ENCODE data around the gene HSH2D. TPM values are rescaled to one million over a fixed set of nuclear protein-coding genes. Genes with fewer than 3 reads are reported as not detected.
A peak's percentile ranks its signal among the peaks of the same experiment; 100 is the strongest.

HSH2D gene
- total and polyA plus RNA-seq, 9 of the 15 experiments (the other 6 are each of a cell fraction or from before 2014, with no cell fraction given), result 0.03 to 1.1 (median 0.35) TPM; not detected in 1

- TF ChIP-seq BMI1 (IDR thresholded peaks at IDR 0.05; ENCODE audit: low read length), result no peak
- TF ChIP-seq IRF2 (CRISPR knock-in tag; IDR thresholded peaks at IDR 0.05), result no peak
- TF ChIP-seq, protein P1, sequence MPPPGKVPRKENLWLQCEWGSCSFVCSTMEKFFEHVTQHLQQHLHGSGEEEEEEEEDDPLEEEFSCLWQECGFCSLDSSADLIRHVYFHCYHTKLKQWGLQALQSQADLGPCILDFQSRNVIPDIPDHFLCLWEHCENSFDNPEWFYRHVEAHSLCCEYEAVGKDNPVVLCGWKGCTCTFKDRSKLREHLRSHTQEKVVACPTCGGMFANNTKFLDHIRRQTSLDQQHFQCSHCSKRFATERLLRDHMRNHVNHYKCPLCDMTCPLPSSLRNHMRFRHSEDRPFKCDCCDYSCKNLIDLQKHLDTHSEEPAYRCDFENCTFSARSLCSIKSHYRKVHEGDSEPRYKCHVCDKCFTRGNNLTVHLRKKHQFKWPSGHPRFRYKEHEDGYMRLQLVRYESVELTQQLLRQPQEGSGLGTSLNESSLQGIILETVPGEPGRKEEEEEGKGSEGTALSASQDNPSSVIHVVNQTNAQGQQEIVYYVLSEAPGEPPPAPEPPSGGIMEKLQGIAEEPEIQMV (tag; conservative IDR thresholded peaks at IDR 0.05; ENCODE audit: low read depth), result no peak
- no peak for TF ChIP-seq SRSF9 (IDR thresholded peaks at IDR 0.05; ENCODE audit: borderline replicate concordance, low read depth, low read length)
- TF ChIP-seq PREB (CRISPR knock-in tag; IDR thresholded peaks at IDR 0.05), result no peak
- no peak for TF ChIP-seq NFIC (IDR thresholded peaks at IDR 0.05)
- no peak for TF ChIP-seq ARHGAP35 (IDR thresholded peaks at IDR 0.05; ENCODE audit: partially characterized antibody)
- no peak for TF ChIP-seq FOXA1 (IDR thresholded peaks at IDR 0.05; ENCODE audit: borderline replicate concordance)
- TF ChIP-seq, protein P2, sequence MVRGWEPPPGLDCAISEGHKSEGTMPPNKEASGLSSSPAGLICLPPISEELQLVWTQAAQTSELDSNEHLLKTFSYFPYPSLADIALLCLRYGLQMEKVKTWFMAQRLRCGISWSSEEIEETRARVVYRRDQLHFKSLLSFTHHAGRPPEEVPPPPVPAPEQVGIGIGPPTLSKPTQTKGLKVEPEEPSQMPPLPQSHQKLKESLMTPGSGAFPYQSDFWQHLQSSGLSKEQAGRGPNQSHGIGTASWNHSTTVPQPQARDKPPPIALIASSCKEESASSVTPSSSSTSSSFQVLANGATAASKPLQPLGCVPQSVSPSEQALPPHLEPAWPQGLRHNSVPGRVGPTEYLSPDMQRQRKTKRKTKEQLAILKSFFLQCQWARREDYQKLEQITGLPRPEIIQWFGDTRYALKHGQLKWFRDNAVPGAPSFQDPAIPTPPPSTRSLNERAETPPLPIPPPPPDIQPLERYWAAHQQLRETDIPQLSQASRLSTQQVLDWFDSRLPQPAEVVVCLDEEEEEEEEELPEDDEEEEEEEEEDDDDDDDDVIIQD (CRISPR knock-in tag; IDR thresholded peaks at IDR 0.05), result no peak
- TF ChIP-seq ZNF24 (IDR thresholded peaks at IDR 0.05), result 0 out of 2 replicates have a peak, but pooled peaks have one; percentile 31
- TF ChIP-seq CBX8 (IDR thresholded peaks at IDR 0.05; ENCODE audit: borderline replicate concordance, extremely low read depth, low read depth, low read length, poor library complexity, severe bottlenecking), result no peak
- TF ChIP-seq POLR2AphosphoS2 (IDR thresholded peaks at IDR 0.05; ENCODE audit: low read length), result no peak
- TF ChIP-seq TAF1 (IDR thresholded peaks at IDR 0.05; ENCODE audit: control insufficient read depth, extremely low read depth, insufficient read depth, low read length, severe bottlenecking), result no peak
- peak; percentile 83; the same call in 1 of the 2 replicates for TF ChIP-seq CBX1 (IDR thresholded peaks at IDR 0.05; ENCODE audit: low read depth)
- peak; percentile 76 for TF ChIP-seq FOSL1 (tag; conservative IDR thresholded peaks at IDR 0.05)
- TF ChIP-seq PTBP1 (IDR thresholded peaks at IDR 0.05; ENCODE audit: low read depth, low read length), result peak; percentile 81; the same call in 1 of the 2 replicates
- TF ChIP-seq GABPB1 (CRISPR knock-in tag; IDR thresholded peaks at IDR 0.05), result no peak
- no peak for TF ChIP-seq ZC3H11A (IDR thresholded peaks at IDR 0.05; ENCODE audit: low read depth, low read length)
- TF ChIP-seq ZNF316 (IDR thresholded peaks at IDR 0.05), result peak; percentile 37; the same call in 1 of the 2 replicates
- TF ChIP-seq TEAD2 (tag; IDR thresholded peaks at IDR 0.05), result no peak
- no peak for TF ChIP-seq MED1 (CRISPR knock-in tag; IDR thresholded peaks at IDR 0.05; ENCODE audit: borderline replicate concordance)
- TF ChIP-seq TFAP4 (CRISPR knock-in tag; IDR thresholded peaks at IDR 0.05; ENCODE audit: borderline replicate concordance), result peak; percentile 8; the same call in 1 of the 2 replicates
- no peak for TF ChIP-seq CAMTA2 (CRISPR knock-in tag; conservative IDR thresholded peaks at IDR 0.05)
- TF ChIP-seq IFI16 (CRISPR knock-in tag; IDR thresholded peaks at IDR 0.05), result no peak
- TF ChIP-seq LEF1 (IDR thresholded peaks at IDR 0.05), result no peak
These were observed 17.6 kb downstream of the HSH2D start (continued) for GRCh38 chr19:16160943-16161560.

All from K562 (cell line).